HL-60 (cell line): ENCODE data around the gene INPP5B.

Source experiments
- CTCF ChIP-seq: IDR thresholded peaks from one replicate; pipeline ENCODE4 v1.5.1; 2011; ENCODE audit warnings: low read length, control low read depth, inconsistent platforms; ENCODE audit not compliant: insufficient read depth
- GABPA ChIP-seq: IDR thresholded peaks from 2 replicates; pipeline ENCODE4 v1.6.1; 2012; ENCODE audit warnings: low read depth
- POLR2AphosphoS5 ChIP-seq: IDR thresholded peaks from 2 replicates; pipeline ENCODE4 v1.6.1; 2012; ENCODE audit warnings: low read depth

GRCh38 chr1:37813529-37814145, 133.2 kb downstream of the INPP5B start:
- no peak for TF ChIP-seq POLR2AphosphoS5
- no peak for TF ChIP-seq CTCF
- no peak for TF ChIP-seq GABPA
